Glutamatergic neuron (in vitro differentiated cells): ENCODE measurements around the gene ZBTB16. TPM values are rescaled to one million over a fixed set of nuclear protein-coding genes. Genes with fewer than 3 reads are reported as not detected.

Source experiments
- DNase-seq: peaks from one replicate; pipeline ENCODE4 v3.0.0; 2022
- H3K27ac Mint-ChIP-seq: one replicate; pipeline ENCODE4 v1.8.0; 2020; ENCODE audit warnings: mild to moderate bottlenecking, mixed read lengths, inconsistent platforms; ENCODE audit not compliant: unreplicated experiment
- H3K27me3 Mint-ChIP-seq: one replicate; pipeline ENCODE4 v1.8.0; 2020; ENCODE audit warnings: mild to moderate bottlenecking, moderate library complexity, mixed read lengths, inconsistent platforms; ENCODE audit not compliant: unreplicated experiment
- H3K36me3 Mint-ChIP-seq: one replicate; pipeline ENCODE4 v1.8.0; 2020; ENCODE audit warnings: mild to moderate bottlenecking, mixed read lengths, inconsistent platforms; ENCODE audit not compliant: unreplicated experiment
- H3K4me1 Mint-ChIP-seq: one replicate; pipeline ENCODE4 v1.8.0; 2020; ENCODE audit warnings: mild to moderate bottlenecking, low read depth, mixed read lengths, inconsistent platforms; ENCODE audit not compliant: unreplicated experiment
- H3K4me3 Mint-ChIP-seq: one replicate; pipeline ENCODE4 v1.8.0; 2020; ENCODE audit warnings: mild to moderate bottlenecking, mixed read lengths, inconsistent platforms; ENCODE audit not compliant: unreplicated experiment
- H3K9me3 Mint-ChIP-seq: one replicate; pipeline ENCODE4 v1.8.0; 2020; ENCODE audit warnings: mild to moderate bottlenecking, moderate library complexity, mixed read lengths, inconsistent platforms; ENCODE audit not compliant: unreplicated experiment
- CTCF ChIP-seq: fragments of 200-600 bp; sonication (generic); IDR thresholded peaks from one replicate; pipeline ENCODE4 v1.5.0; 2021; ENCODE audit not compliant: partially characterized antibody, unreplicated experiment
- total RNA-seq: library from RNA; stranded (reverse); fragmentation: NEBNext Ultra II Directional; extraction: Animal tissue kit (Norgen Biotek cat#: 25700); gene quantifications from one replicate; pipeline ENCODE4 v1.2.1, GENCODE V29; 2021; ENCODE audit not compliant: unreplicated experiment

ZBTB16 gene
- total RNA-seq, 1 donor from 2014 or later, result 9.0 TPM

- Mint-ChIP-seq H3K27me3 (no peaks in the 10 kb centered on the region), H3K36me3 (peaks cover 3% of the 10 kb centered on the region), H3K27ac (no peak overlapping the region), H3K4me3 (no peak overlapping the region), H3K4me1 (peaks cover 2% of the 10 kb centered on the region), H3K9me3 (peaks cover 4% of the 10 kb centered on the region)
- no peak for TF ChIP-seq CTCF
- DNase-seq, result no peak
These were observed 56.0 kb downstream of the ZBTB16 start for GRCh38 chr11:114115451-114115928.

- Mint-ChIP-seq H3K36me3 (peaks cover 4% of the 10 kb centered on the region), H3K27ac (no peak overlapping the region), H3K4me1 (peaks cover 1% of the 10 kb centered on the region), H3K9me3 (peaks cover 4% of the 10 kb centered on the region), H3K4me3 (no peak overlapping the region), H3K27me3 (no peaks in the 10 kb centered on the region)
- no peak for DNase-seq
- no peak for TF ChIP-seq CTCF
These were observed 56.8 kb downstream of the ZBTB16 start for GRCh38 chr11:114116357-114116756.

- Mint-ChIP-seq H3K27me3 (no peaks in the 10 kb centered on the region), H3K36me3 (peaks cover 4% of the 10 kb centered on the region), H3K4me3 (no peak overlapping the region), H3K9me3 (peaks cover 4% of the 10 kb centered on the region), H3K27ac (no peak overlapping the region), H3K4me1 (no peaks in the 10 kb centered on the region)
- TF ChIP-seq CTCF, result no peak
- DNase-seq, result no peak
These were observed 57.3 kb downstream of the ZBTB16 start for GRCh38 chr11:114116800-114117199.

GRCh38 chr11:114120606-114121005 is 61.1 kb downstream of the ZBTB16 start:
- Mint-ChIP-seq H3K9me3 (no peaks in the 10 kb centered on the region), H3K27ac (no peak overlapping the region), H3K27me3 (peaks cover 2% of the 10 kb centered on the region), H3K36me3 (peaks cover 8% of the 10 kb centered on the region), H3K4me3 (no peak overlapping the region), H3K4me1 (no peaks in the 10 kb centered on the region)
- TF ChIP-seq CTCF, result no peak
- no peak for DNase-seq

GRCh38 chr11:114121138-114121537 is 61.6 kb downstream of the ZBTB16 start:
- no peak for DNase-seq

More at GRCh38 chr11:114121138-114121537, 61.6 kb downstream of the ZBTB16 start:
- Mint-ChIP-seq H3K9me3 (no peaks in the 10 kb centered on the region), H3K27ac (no peak overlapping the region), H3K27me3 (peaks cover 2% of the 10 kb centered on the region), H3K36me3 (peaks cover 12% of the 10 kb centered on the region), H3K4me1 (no peaks in the 10 kb centered on the region), H3K4me3 (no peak overlapping the region)
- no peak for TF ChIP-seq CTCF
